Rectal smooth muscle tissue (tissue), 1 donor: Measurements from ENCODE around the gene ZNF502.
A peak's percentile ranks its signal among the peaks of the same experiment; 100 is the strongest.
"Not testable (repeated sequence)": the region's sequence is repeated elsewhere in the genome, so short reads cannot be mapped to it uniquely, and the experiment has no call there.

Source experiments
- H3K27ac ChIP-seq: one replicate; pipeline ENCODE4 v1.7.0; 2013; ENCODE audit warnings: low read depth, low read length, inconsistent platforms
- H3K27me3 ChIP-seq: one replicate; pipeline ENCODE4 v1.7.0; 2013; ENCODE audit warnings: low read length; ENCODE audit not compliant: control insufficient read depth, insufficient read depth
- H3K36me3 ChIP-seq: one replicate; pipeline ENCODE4 v1.7.0; 2013; ENCODE audit warnings: low read length; ENCODE audit not compliant: control insufficient read depth, insufficient read depth
- H3K4me1 ChIP-seq: one replicate; pipeline ENCODE4 v1.7.0; 2013; ENCODE audit warnings: low read length; ENCODE audit not compliant: control insufficient read depth, insufficient read depth
- H3K4me3 ChIP-seq: one replicate; pipeline ENCODE4 v1.7.0; 2013; ENCODE audit warnings: low read length
- H3K9ac ChIP-seq: one replicate; pipeline ENCODE4 v1.7.0; 2013; ENCODE audit warnings: low read length

Gene ZNF502

DNA sequence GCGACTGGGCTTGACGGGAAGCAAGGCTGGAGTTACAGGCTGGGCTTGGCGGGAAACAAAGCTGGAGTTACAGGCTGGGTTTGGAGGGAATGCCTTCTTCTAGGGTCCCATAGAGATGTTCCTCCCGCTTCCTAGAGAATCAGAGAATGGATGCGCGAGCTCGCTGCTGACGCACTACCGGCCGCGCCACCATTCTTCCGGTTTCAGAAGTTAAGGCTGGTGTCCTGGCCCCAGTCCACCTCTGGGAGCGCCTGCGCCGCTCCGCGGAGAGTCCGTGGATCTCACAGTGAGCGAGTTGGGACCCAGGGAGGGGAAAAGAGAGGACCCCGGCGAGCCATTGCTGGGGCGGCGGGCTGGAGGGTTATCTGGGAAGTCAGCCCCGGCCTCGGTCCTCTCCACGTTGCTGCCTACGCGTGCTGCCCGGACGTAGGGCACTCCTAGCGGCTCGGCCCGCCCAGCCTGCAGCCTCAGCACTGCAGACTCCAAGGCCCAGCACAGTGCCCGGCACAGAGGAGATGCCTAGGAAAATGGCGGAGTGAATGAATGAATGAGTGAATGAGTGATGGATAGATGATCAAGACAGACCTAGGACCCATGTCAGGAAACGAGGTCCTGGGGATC lies at the start of gene ZNF502:
TSS of gene ZNF502 (plus strand) at position 206 of the 621 bp plus-strand sequence. CDS start 7,602 bp downstream, outside the sequence.
- no peaks in the 10 kb centered on the region for H3K4me1 ChIP-seq
- H3K36me3 ChIP-seq: no peaks in the 10 kb centered on the region
- H3K9ac ChIP-seq: peak within 1 kb of the TSS; percentile 81
- H3K27me3 ChIP-seq: no peaks in the 10 kb centered on the region
- H3K27ac ChIP-seq: peak within 1 kb of the TSS; percentile 63
- H3K4me3 ChIP-seq: peak within 1 kb of the TSS; percentile 95

DNA sequence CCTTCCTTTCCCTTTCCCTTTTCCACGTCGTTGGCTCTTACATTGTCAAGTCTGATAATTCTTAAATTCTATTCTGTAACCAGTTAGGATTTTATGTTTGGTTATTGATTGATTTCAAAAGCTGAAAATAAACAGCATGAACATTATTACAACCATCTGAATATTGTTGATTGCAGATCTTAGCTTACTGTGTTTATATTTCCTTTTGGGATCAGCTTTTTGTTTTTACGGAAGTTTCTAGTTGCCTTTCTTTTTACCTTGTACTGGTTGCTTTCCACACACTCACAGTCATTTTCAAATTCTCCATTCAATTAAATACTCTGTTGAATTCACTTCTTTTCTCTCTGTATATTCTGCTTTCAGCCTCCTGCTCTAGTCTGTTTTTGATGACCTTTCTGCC lies 47.3 kb upstream of the ZNF502 start:
- H3K27me3 ChIP-seq: no peaks in the 10 kb centered on the region
- no peak overlapping the region for H3K4me3 ChIP-seq
- no peak overlapping the region for H3K9ac ChIP-seq
- H3K36me3 ChIP-seq: peaks cover 8% of the 10 kb centered on the region
- no peaks in the 10 kb centered on the region for H3K4me1 ChIP-seq
- H3K27ac ChIP-seq: no peak overlapping the region

DNA sequence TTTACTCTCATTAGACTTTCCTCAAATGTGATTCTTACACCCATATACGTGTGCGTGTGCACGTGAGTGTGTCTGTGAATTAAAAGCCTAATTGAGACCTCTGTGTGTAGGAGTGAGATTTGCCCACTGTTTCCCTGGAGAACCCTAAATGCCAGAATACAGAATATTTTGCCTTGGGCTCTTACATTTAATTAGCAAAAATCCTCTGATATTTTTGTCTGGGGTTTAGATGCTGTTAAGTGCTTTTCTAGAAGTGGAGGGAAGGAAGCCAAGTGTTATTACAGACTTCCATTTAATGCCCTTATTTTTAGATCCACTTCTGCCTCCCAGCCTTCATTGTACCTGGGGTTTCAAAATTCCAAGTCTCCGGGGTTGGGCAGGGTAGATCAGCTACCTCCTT lies 46.1 kb upstream of the ZNF502 start:
- no peak overlapping the region for H3K9ac ChIP-seq
- no peak overlapping the region for H3K4me3 ChIP-seq
- H3K36me3 ChIP-seq: no peaks in the 10 kb centered on the region
- no peaks in the 10 kb centered on the region for H3K27me3 ChIP-seq
- H3K27ac ChIP-seq: no peak overlapping the region
- H3K4me1 ChIP-seq: no peaks in the 10 kb centered on the region

DNA sequence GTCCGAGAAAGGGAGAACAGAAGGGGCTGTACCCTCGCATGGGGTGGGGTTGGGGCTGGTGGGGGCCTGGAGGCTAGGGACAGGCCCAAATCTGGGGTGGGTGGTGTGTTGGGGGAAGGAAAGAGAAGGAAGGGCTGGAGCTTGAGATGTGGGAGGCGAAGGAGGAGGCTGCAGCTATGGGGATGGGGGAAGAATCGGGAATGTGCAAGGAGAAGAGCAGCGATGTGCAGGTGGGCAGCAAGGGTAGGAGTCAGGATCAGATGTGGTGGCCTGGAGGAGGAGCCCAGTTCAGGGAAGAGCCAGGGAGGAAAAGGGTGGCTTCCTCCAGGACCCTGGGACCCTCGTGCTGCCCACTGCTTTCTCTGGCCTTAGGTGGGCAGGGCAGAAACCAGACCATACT lies 42.7 kb upstream of the ZNF502 start:
- Histone ChIP-seq H3K9ac (no peak overlapping the region), H3K36me3 (no peaks in the 10 kb centered on the region), H3K27ac (no peak overlapping the region), H3K4me3 (no peak overlapping the region), H3K4me1 (no peaks in the 10 kb centered on the region), H3K27me3 (no peaks in the 10 kb centered on the region)

DNA sequence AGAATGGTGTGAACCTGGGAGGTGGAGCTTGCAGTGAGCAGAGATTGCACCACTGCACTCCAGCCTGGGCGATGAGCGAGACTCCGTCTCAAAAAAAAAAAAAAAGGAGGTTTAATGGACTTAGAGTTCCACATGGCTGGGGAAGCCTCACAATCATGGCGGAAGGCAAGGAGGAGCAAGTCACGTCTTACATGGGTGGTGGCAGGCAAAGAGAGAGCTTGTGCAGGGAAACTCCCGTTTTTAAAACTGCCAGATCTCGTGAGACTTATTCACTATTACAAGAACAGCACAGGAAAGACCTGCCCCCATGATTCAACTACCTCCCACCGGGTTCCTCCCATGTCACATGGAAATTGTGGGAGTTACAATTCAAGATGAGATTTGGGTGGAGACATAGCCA lies 39.0 kb upstream of the ZNF502 start:
- not testable (repeated sequence) for H3K36me3 ChIP-seq, H3K27me3 ChIP-seq, H3K4me1 ChIP-seq, H3K27ac ChIP-seq, H3K4me3 ChIP-seq, H3K9ac ChIP-seq

DNA sequence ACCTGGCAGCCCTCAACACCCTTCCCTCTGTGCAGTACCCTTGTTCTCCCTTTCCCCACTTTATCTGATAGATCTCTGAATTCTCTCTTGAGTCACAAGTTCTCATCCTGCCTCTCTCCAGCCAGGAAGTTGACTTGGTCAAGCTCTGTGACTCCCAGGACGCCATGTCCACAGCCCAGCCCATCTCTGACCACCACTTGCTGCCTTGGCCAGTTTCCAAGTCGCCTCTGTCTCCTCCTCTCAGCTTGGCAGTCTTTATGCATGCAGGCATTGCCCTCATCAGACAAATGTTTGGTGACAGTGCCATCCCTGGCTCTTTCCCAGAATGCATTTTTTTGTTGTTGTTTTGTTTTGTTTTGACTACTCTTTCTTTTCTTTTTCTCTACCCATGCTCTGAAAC lies 38.2 kb upstream of the ZNF502 start:
- no peak overlapping the region for H3K27ac ChIP-seq

DNA sequence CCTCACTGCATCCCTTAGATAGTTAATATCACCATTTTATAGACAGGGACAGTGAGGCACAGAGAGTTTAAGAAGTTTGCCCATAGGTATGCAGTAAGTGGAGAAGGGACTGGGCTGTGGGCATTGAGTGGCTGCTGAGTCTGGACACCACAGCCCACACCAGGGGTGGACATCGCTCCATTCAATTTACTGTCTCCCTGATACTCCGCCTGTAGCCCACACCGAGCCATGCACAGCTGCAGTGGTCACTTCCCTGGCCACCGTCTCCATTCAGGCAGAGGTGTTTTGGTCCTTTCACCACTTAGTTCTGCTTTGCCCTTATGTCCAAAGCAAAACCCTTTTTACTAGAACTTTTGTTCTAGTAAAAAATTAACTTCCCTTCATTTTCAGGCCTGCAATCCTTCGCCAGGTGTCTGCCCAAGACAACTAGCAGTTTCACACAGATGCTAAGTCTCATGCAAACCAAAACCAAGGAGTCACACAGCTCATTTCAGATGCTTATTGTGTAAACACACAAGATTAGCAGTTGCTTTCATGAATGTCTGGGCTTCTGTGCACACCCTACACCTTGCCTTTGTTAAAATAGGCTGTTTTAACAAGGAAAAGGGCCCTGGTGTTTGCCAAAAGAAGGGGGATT lies 33.9 kb upstream of the ZNF502 start:
- Histone ChIP-seq H3K4me3 (no peak overlapping the region), H3K27ac (no peak overlapping the region), H3K36me3 (no peaks in the 10 kb centered on the region), H3K4me1 (no peaks in the 10 kb centered on the region), H3K9ac (no peak overlapping the region), H3K27me3 (no peaks in the 10 kb centered on the region)

More for the DNA sequence above, 38.2 kb upstream of the ZNF502 start:
- Histone ChIP-seq H3K4me1 (no peaks in the 10 kb centered on the region), H3K4me3 (no peak overlapping the region), H3K36me3 (no peaks in the 10 kb centered on the region), H3K27me3 (no peaks in the 10 kb centered on the region), H3K9ac (no peak overlapping the region)

DNA sequence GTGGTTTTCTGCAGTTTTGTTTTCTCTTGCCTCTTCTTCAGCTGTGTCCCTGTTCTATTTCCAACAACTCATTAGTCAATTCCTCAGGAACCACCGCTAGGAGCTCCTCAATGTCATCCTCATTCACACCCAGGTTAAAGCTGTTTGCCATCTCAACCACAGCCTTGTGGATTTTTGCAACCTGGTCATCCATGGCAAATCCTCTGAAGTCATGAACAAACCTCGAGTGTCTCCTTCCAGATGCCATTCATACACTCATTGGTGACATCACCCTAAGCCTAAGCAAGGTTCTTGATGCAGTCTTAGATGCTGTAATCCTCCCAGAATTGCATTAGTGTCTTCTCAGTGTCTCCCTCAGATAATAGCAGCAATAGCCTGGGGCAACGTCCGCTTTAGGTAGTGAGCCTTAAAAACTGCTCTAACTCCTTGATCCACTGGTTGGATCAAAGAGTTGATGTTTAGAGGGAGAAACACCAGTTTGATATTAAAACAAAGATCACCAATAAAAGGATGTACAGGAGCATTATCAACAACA lies 31.5 kb upstream of the ZNF502 start:
- no peak overlapping the region for H3K9ac ChIP-seq
- no peaks in the 10 kb centered on the region for H3K4me1 ChIP-seq
- H3K27me3 ChIP-seq: no peaks in the 10 kb centered on the region
- H3K36me3 ChIP-seq: peaks cover 3% of the 10 kb centered on the region
- no peak overlapping the region for H3K4me3 ChIP-seq
- no peak overlapping the region for H3K27ac ChIP-seq

DNA sequence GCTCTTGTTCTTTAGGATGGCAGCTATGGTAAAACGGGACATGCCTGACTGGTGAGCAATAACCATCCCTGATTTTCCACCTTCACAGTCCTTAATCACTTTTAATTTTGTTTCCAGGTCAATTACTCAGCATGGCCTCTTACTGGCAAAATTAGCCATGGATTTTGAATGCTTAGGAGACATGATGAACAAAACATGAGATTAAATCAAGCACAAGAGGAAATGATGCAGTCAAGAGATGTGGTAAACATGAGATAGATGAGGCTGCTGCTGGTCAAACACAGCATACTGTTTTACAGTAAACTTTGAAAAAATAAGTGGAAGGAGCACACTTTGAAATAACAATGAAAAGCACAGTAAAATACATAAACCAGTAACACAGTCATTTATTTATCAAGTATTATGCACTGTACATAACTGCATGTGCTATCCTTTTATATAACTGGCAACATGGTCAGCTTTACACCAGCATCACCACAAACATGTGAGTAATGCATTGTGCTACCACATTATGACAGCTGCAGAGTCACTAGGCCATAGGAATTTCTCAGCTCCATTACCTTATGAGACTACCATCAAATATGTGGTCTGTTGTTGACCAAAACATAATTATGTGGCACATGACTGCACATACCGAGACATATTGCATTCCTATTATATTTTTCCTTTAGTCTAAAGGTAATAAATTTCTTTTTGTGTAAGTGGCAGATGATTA lies 30.1 kb upstream of the ZNF502 start:
- Histone ChIP-seq H3K9ac (no peak overlapping the region), H3K4me3 (no peak overlapping the region), H3K4me1 (no peaks in the 10 kb centered on the region), H3K27me3 (no peaks in the 10 kb centered on the region), H3K27ac (no peak overlapping the region), H3K36me3 (peaks cover 3% of the 10 kb centered on the region)

DNA sequence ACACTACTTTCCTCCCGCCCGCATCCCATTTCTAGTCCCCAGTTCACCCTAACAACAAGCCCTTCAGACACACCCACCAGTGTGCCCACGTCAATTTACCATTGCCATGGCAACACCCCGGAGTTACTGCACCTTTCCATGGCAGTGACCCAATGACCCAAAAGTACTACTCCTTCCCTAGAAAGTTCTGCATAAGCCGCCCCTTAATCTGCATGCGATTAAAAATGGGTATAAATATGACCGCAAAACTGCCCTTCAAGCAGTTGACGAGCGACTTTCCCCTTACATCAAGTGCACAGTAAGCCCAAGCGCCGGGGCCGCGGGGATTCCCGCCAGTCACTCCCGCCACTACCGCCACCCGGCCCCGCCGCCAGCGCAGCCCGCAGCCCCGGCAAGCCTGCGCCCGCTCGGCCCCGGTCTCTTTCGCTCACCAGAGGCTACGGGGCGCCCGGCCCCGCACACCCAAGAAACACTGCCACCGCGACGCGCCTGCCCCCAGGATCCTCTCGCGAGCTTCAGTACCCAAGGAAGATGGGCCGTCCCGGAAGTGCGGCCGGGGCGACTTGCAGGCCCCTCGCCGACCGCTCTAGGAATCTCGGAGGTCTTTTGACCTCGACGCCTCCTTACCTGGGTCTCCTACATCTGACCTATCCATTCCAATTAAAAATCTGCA lies 27.2 kb upstream of the ZNF502 start:
- peak overlapping the region; percentile 70 for H3K4me3 ChIP-seq
- peaks cover 3% of the 10 kb centered on the region for H3K36me3 ChIP-seq
- H3K27ac ChIP-seq: no peak overlapping the region
- no peaks in the 10 kb centered on the region for H3K27me3 ChIP-seq
- H3K4me1 ChIP-seq: no peaks in the 10 kb centered on the region
- no peak overlapping the region for H3K9ac ChIP-seq

DNA sequence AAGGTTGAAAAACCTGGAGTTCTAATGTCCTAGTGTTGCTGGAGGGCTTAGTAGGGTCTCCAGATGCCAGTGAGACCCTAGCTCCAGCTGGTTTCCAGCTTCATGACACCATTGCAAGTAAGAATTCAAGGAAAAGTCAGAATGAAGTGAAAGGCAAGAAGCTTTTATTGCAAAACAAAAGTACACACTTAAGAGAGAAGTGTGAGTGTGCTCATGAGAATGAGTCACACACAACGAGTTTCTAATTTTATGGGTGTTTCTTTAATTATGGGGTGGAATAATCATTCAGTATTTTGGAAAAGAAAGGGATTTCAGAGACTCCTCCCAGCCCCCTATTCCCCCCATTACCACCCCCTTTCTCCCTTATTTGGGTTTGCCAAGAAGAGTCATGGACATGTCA lies 24.6 kb upstream of the ZNF502 start:
- no peak overlapping the region for H3K27ac ChIP-seq
- H3K36me3 ChIP-seq: peaks cover 3% of the 10 kb centered on the region
- H3K9ac ChIP-seq: no peak overlapping the region
- H3K4me3 ChIP-seq: no peak overlapping the region
- H3K27me3 ChIP-seq: no peaks in the 10 kb centered on the region
- H3K4me1 ChIP-seq: no peaks in the 10 kb centered on the region
